Vagina (tissue), 2 donors: ENCODE data around the gene AQP12B.

Source experiments
- CTCF ChIP-seq, 3 experiments: fragments of 450-650 bp in 2 of 3; fragments of 200-600 bp in 1 of 3; sonication (generic) in 1 of 3; IDR thresholded peaks; one replicate each; pipeline ENCODE4 v1.5.1; 2017 to 2019; ENCODE audit warnings: antibody characterized with exemption in 3 of 3, mild to moderate bottlenecking in 2 of 3, moderate library complexity in 2 of 3
- POLR2A ChIP-seq, 2 donors: fragments of 450-650 bp; IDR thresholded peaks; one replicate each; pipeline ENCODE4 v1.6.1; 2017; ENCODE audit warnings: antibody characterized with exemption in 2 of 2, mild to moderate bottlenecking in 2 of 2, moderate library complexity in 2 of 2
- POLR2AphosphoS5 ChIP-seq, 2 donors: sonication (generic); formaldehyde crosslinking; IDR thresholded peaks; one replicate each; pipeline ENCODE4 v1.9.0; 2017; ENCODE audit warnings: antibody characterized with exemption in 2 of 2, mild to moderate bottlenecking in 2 of 2, low read depth in 1 of 2; ENCODE audit not compliant: insufficient read depth in 1 of 2

GRCh38 chr2:240689975-240690374 lies 7.3 kb upstream of the AQP12B start:
- no peak for TF ChIP-seq POLR2AphosphoS5 (IDR thresholded peaks at IDR 0.05; ENCODE audit: insufficient read depth in 1 of 2, low read depth in 1 of 2)
- TF ChIP-seq CTCF (IDR thresholded peaks at IDR 0.05) = no peak
- no peak for TF ChIP-seq POLR2A (IDR thresholded peaks at IDR 0.05)
